ENCODE results near the gene MPRIP. TPM values are rescaled to one million over a fixed set of nuclear protein-coding genes. Genes with fewer than 3 reads are reported as not detected.
"Not testable (repeated sequence)": the region's sequence is repeated elsewhere in the genome, so short reads cannot be mapped to it uniquely, and the experiment has no call there.

MPRIP gene
- total RNA-seq, 4 donors from 2014 or later: 61.5 to 407 (median 103) TPM

- Histone ChIP-seq H3K9me3 (no peaks in the 10 kb centered on the region), H3K27ac (no peak overlapping the region), H3K36me3 (no peaks in the 10 kb centered on the region), H3K4me3 (no peak overlapping the region), H3K4me1 (peaks cover 0 to 12% of the 10 kb centered on the region in 2 donors), H3K27me3 (no peaks in the 10 kb centered on the region)
- TF ChIP-seq CTCF (IDR thresholded peaks at IDR 0.05) (no peak), POLR2A (IDR thresholded peaks at IDR 0.05) (no peak)
- intact Hi-C loops (cut with DNase I; ENCODE audit: low total_unique reads): no loop called here
- no peak for DNase-seq
Measured at GRCh38 chr17:17188586-17188985, 146.3 kb downstream of the MPRIP start.

GRCh38 chr17:17189559-17189958, 147.3 kb downstream of the MPRIP start:
- no peaks in the 10 kb centered on the region for H3K27me3 ChIP-seq
- intact Hi-C loops (cut with DNase I; ENCODE audit: low total_unique reads): no loop called here
- peaks cover 0 to 12% of the 10 kb centered on the region in 2 donors for H3K4me1 ChIP-seq
- H3K9me3 ChIP-seq: no peaks in the 10 kb centered on the region
- no peak overlapping the region for H3K4me3 ChIP-seq
- H3K36me3 ChIP-seq: no peaks in the 10 kb centered on the region
- TF ChIP-seq CTCF (IDR thresholded peaks at IDR 0.05) (no peak), POLR2A (IDR thresholded peaks at IDR 0.05) (no peak)
- H3K27ac ChIP-seq: peak overlapping the region in 1 of 2 donors; percentile 75
- no peak for DNase-seq

- no peaks in the 10 kb centered on the region for H3K36me3 ChIP-seq
- intact Hi-C loops (cut with DNase I; ENCODE audit: low total_unique reads): no loop called here
- no peaks in the 10 kb centered on the region for H3K9me3 ChIP-seq
- H3K27me3 ChIP-seq: no peaks in the 10 kb centered on the region
- no peak for TF ChIP-seq CTCF (IDR thresholded peaks at IDR 0.05)
- no peak for TF ChIP-seq POLR2A (IDR thresholded peaks at IDR 0.05)
- H3K4me3 ChIP-seq: no peak overlapping the region
- peaks cover 0 to 12% of the 10 kb centered on the region in 2 donors for H3K4me1 ChIP-seq
- peak overlapping the region; percentile 27 to 75 for H3K27ac ChIP-seq
- no peak for DNase-seq
Measured at GRCh38 chr17:17190188-17190587, 147.9 kb downstream of the MPRIP start.

DNA sequence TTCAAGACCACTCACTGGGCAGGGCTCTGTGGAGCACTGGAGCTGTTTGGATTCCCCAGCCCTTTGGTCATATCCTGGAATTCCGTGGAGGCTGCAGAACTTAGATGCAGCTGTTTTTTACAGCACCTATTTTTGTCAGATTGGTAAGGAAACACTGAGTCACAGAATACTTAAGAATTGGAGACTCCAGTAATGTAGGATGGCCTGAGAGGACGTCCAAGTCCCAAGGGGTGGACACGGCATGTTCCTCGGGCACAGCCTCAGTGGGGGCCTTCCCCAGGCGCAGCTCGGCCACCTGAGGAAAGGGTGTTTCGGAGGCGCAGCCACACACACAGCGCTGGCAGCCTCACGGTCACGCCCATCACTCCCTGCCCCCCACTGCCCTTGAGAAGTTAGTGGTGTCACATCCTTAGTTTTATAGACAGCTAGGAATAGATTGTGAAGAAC, 149.1 kb downstream of the MPRIP start:
- H3K27ac ChIP-seq: peak overlapping the region; percentile 69 to 75

DNA sequence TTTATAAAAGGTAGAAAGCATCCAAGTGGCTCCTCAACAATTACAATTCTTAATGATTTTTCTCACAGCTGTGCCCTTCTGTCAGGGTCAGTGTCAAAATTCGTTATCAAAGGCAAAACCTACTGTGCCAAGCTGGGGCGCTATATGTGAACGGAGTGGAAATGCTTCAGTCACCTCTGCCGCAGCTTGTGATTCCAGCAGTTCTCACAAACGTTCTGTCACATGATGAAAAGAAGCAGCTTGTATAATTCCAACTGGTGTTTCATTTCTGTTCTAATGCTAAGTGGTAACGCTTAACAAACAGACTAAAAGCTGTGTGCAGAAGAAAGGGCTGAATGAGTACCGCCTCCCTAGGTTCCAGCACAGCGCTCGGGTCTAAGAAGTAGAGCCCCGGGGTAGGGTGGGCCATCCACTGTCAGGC, 149.7 kb downstream of the MPRIP start:
- intact Hi-C loops (cut with DNase I; ENCODE audit: low total_unique reads): no loop called here

More for the DNA sequence above, 149.1 kb downstream of the MPRIP start:
- TF ChIP-seq CTCF (IDR thresholded peaks at IDR 0.05): no peak
- TF ChIP-seq POLR2A (IDR thresholded peaks at IDR 0.05): no peak
- intact Hi-C loops (cut with DNase I; ENCODE audit: low total_unique reads): no loop called here
- H3K4me1 ChIP-seq: peaks cover 0 to 12% of the 10 kb centered on the region in 2 donors
- H3K36me3 ChIP-seq: no peaks in the 10 kb centered on the region
- H3K4me3 ChIP-seq: no peak overlapping the region
- H3K9me3 ChIP-seq: no peaks in the 10 kb centered on the region
- DNase-seq: peak; percentile 36 to 44
- no peaks in the 10 kb centered on the region for H3K27me3 ChIP-seq

DNA sequence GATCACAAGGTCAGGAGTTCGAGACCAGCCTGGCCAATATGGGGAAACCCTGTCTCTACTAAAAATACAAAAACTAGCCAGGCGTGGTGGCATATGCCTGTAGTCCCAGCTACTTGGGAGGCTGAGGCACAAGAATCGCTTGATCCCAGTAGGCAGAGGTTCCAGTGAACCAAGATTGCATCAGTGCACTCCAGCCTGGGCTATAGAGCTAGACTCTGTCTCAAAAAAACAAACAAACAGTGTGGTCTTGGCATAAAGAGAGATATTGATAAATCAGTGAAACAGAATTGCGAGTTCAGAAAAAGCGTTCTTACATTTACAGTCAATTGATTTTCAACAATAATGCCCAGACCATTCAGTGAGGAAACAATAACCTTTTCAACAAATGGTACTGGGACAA, 153.2 kb downstream of the MPRIP start:
- H3K27me3 ChIP-seq; H3K9me3 ChIP-seq; H3K27ac ChIP-seq; DNase-seq; H3K36me3 ChIP-seq; H3K4me3 ChIP-seq; intact Hi-C loops (cut with DNase I; ENCODE audit: low total_unique reads): not testable (repeated sequence)
- H3K4me1 ChIP-seq: peaks cover 0 to 12% of the 10 kb centered on the region in 2 donors

More for the DNA sequence above, 149.7 kb downstream of the MPRIP start:
- Histone ChIP-seq H3K27me3 (no peaks in the 10 kb centered on the region), H3K4me3 (no peak overlapping the region), H3K9me3 (no peaks in the 10 kb centered on the region), H3K4me1 (peaks cover 0 to 12% of the 10 kb centered on the region in 2 donors), H3K27ac (peak overlapping the region; percentile 69 to 75), H3K36me3 (no peaks in the 10 kb centered on the region)
- no peak for TF ChIP-seq CTCF (IDR thresholded peaks at IDR 0.05)
- no peak for TF ChIP-seq POLR2A (IDR thresholded peaks at IDR 0.05)
- DNase-seq: no peak
